Measurements from ENCODE around the gene CNTNAP5. TPM values are rescaled to one million over a fixed set of nuclear protein-coding genes. Genes with fewer than 3 reads are reported as not detected.

The CNTNAP5 gene
- total RNA-seq, 1 experiment from 2014 or later = 0.48 TPM

GRCh38 chr2:124589971-124590370, 564.9 kb downstream of the CNTNAP5 start:
- H3K23me2 ChIP-seq (ENCODE audit: insufficient read length, low read depth, low read length, poor library complexity, severe bottlenecking) = no peaks in the 10 kb centered on the region
- no peak overlapping the region for H2BK12ac ChIP-seq (ENCODE audit: insufficient read length, low read depth, low read length)
- H4K5ac ChIP-seq (ENCODE audit: insufficient read length, low read depth, low read length) = no peak overlapping the region
- H3K27me3 ChIP-seq (ENCODE audit: insufficient read depth, low read length) = no peaks in the 10 kb centered on the region
- no peak overlapping the region for H3K4ac ChIP-seq (ENCODE audit: low read depth, low read length)
- no peak overlapping the region for H3K27ac Mint-ChIP-seq
- no peak overlapping the region for H3K23ac ChIP-seq (ENCODE audit: insufficient read length, low read depth, low read length)
- no peak overlapping the region for H3K4me3 Mint-ChIP-seq
- no peaks in the 10 kb centered on the region for H3K79me1 ChIP-seq (ENCODE audit: insufficient read depth, low read depth, low read length, poor library complexity, severe bottlenecking)
- no peak overlapping the region for H4K91ac ChIP-seq (ENCODE audit: insufficient read length, low read depth, low read length)
- H4K20me1 ChIP-seq (ENCODE audit: control insufficient read depth, insufficient read depth, insufficient read length) = no peaks in the 10 kb centered on the region
- H3T11ph ChIP-seq (ENCODE audit: low read length) = no peak overlapping the region
- no peaks in the 10 kb centered on the region for H3K27me3 Mint-ChIP-seq (ENCODE audit: low read depth)
- H2BK15ac ChIP-seq (ENCODE audit: low read depth, low read length) = no peak overlapping the region
- no peak overlapping the region for H3K27ac ChIP-seq (ENCODE audit: insufficient read length, low read depth, low read length)
- no peaks in the 10 kb centered on the region; the same call in 1 of the 2 replicates for H3K4me1 ChIP-seq (ENCODE audit: insufficient read depth, low read length)
- DNase-seq = no peak
- H4K8ac ChIP-seq (replicated peaks; ENCODE audit: insufficient read length, low read depth, low read length) = no peak overlapping the region
- H3K18ac ChIP-seq (ENCODE audit: insufficient read length, low read depth, low read length) = no peak overlapping the region
- no CpG with 5 or more reads among the region's 3 CpGs for WGBS (ENCODE audit: extremely low coverage, insufficient read length, low lambda C conversion rate)
- no peak overlapping the region for H2AK5ac ChIP-seq (ENCODE audit: insufficient read length, low read length)
- H3K4me1 Mint-ChIP-seq = peaks cover 5% of the 10 kb centered on the region in 2 experiments
- no peak overlapping the region for H3K56ac ChIP-seq (ENCODE audit: insufficient read length, low read depth, low read length)
- H2BK120ac ChIP-seq (ENCODE audit: low read depth, low read length, poor library complexity, severe bottlenecking) = no peak overlapping the region
- no peak overlapping the region for H2AFZ ChIP-seq (ENCODE audit: low read length)
- no peak overlapping the region for H2BK20ac ChIP-seq (ENCODE audit: low read depth, low read length, poor library complexity, severe bottlenecking)
- H2BK5ac ChIP-seq (ENCODE audit: insufficient read length, low read length) = no peak overlapping the region
- H3K9me3 ChIP-seq (ENCODE audit: control insufficient read depth, low read depth, low read length) = no peaks in the 10 kb centered on the region
- no peak overlapping the region for H3K14ac ChIP-seq (ENCODE audit: insufficient read depth, low read length)
- no peaks in the 10 kb centered on the region for H3K79me2 ChIP-seq (ENCODE audit: insufficient read depth, low read length)
- no peaks in the 10 kb centered on the region; a peak in 1 of 7 replicates for H3K36me3 Mint-ChIP-seq (ENCODE audit: insufficient read depth in 1 of 3, low read depth in 3 of 3)
- no peak for TF ChIP-seq CTCF (conservative IDR thresholded peaks at IDR 0.05)
- no peak overlapping the region for H3K4me2 ChIP-seq (ENCODE audit: insufficient read depth, insufficient read length, low read length)
- no peak overlapping the region for H3K9ac ChIP-seq (ENCODE audit: extremely low read depth, insufficient read length, low read length)
- peaks cover 0 to 2% of the 10 kb centered on the region in 2 experiments; a peak in 1 of 5 replicates for H3K9me3 Mint-ChIP-seq
